ENCODE measurements around the gene PRKCZ.

PRKCZ gene

GRCh38 chr1:2184934-2185333, 134.7 kb downstream of the PRKCZ start:
- no peak for DNase-seq (ENCODE audit: extremely low read depth, low read depth)
- no peak overlapping the region for H3K4me3 ChIP-seq (replicated peaks; ENCODE audit: low read depth, low read length)
- TF ChIP-seq CTCF (IDR thresholded peaks at IDR 0.05; ENCODE audit: low read depth, low read length, missing control alignments) = no peak

- TF ChIP-seq CTCF (IDR thresholded peaks at IDR 0.05; ENCODE audit: low read depth, low read length, missing control alignments) = no peak
- H3K4me3 ChIP-seq (replicated peaks; ENCODE audit: low read depth, low read length) = no peak overlapping the region
- no peak for DNase-seq (ENCODE audit: extremely low read depth, low read depth)
Observed at GRCh38 chr1:2185880-2186855, 136.0 kb downstream of the PRKCZ start.

- H3K4me3 ChIP-seq (replicated peaks; ENCODE audit: low read depth, low read length) = no peak overlapping the region
- TF ChIP-seq CTCF (IDR thresholded peaks at IDR 0.05; ENCODE audit: low read depth, low read length, missing control alignments) = no peak
- DNase-seq (ENCODE audit: extremely low read depth, low read depth) = no peak
Observed at GRCh38 chr1:2186901-2187300, 136.7 kb downstream of the PRKCZ start.

GRCh38 chr1:2187619-2188018, 137.4 kb downstream of the PRKCZ start:
- no peak for DNase-seq (ENCODE audit: extremely low read depth, low read depth)
- no peak overlapping the region for H3K4me3 ChIP-seq (replicated peaks; ENCODE audit: low read depth, low read length)
- no peak for TF ChIP-seq CTCF (IDR thresholded peaks at IDR 0.05; ENCODE audit: low read depth, low read length, missing control alignments)

GRCh38 chr1:2188336-2188735, 138.1 kb downstream of the PRKCZ start:
- TF ChIP-seq CTCF (IDR thresholded peaks at IDR 0.05; ENCODE audit: low read depth, low read length, missing control alignments) = no peak
- DNase-seq (ENCODE audit: extremely low read depth, low read depth) = no peak
- H3K4me3 ChIP-seq (replicated peaks; ENCODE audit: low read depth, low read length) = no peak overlapping the region

GRCh38 chr1:2189459-2190425, 139.5 kb downstream of the PRKCZ start:
- no peak for TF ChIP-seq CTCF (IDR thresholded peaks at IDR 0.05; ENCODE audit: low read depth, low read length, missing control alignments)
- peak overlapping the region; percentile 42 for H3K4me3 ChIP-seq (replicated peaks; ENCODE audit: low read depth, low read length)
- DNase-seq (ENCODE audit: extremely low read depth, low read depth) = no peak
